ENCODE data around the gene MUC5B. TPM values are rescaled to one million over a fixed set of nuclear protein-coding genes. Genes with fewer than 3 reads are reported as not detected.

MUC5B gene
- total RNA-seq, 2 donors from 2014 or later, result 0.18 to 17.3 TPM

DNA sequence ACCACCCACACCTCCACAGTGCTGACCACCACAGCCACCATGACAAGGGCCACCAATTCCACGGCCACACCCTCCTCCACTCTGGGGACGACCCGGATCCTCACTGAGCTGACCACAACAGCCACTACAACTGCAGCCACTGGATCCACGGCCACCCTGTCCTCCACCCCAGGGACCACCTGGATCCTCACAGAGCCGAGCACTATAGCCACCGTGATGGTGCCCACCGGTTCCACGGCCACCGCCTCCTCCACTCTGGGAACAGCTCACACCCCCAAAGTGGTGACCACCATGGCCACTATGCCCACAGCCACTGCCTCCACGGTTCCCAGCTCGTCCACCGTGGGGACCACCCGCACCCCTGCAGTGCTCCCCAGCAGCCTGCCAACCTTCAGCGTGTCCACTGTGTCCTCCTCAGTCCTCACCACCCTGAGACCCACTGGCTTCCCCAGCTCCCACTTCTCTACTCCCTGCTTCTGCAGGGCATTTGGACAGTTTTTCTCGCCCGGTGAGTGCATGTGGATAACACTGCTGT is 28.4 kb downstream of the MUC5B start:
- TF ChIP-seq POLR2AphosphoS5 (IDR thresholded peaks at IDR 0.05) (no peak), POLR2A (IDR thresholded peaks at IDR 0.05) (no peak)
- TF ChIP-seq, protein P1, sequence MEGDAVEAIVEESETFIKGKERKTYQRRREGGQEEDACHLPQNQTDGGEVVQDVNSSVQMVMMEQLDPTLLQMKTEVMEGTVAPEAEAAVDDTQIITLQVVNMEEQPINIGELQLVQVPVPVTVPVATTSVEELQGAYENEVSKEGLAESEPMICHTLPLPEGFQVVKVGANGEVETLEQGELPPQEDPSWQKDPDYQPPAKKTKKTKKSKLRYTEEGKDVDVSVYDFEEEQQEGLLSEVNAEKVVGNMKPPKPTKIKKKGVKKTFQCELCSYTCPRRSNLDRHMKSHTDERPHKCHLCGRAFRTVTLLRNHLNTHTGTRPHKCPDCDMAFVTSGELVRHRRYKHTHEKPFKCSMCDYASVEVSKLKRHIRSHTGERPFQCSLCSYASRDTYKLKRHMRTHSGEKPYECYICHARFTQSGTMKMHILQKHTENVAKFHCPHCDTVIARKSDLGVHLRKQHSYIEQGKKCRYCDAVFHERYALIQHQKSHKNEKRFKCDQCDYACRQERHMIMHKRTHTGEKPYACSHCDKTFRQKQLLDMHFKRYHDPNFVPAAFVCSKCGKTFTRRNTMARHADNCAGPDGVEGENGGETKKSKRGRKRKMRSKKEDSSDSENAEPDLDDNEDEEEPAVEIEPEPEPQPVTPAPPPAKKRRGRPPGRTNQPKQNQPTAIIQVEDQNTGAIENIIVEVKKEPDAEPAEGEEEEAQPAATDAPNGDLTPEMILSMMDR (IDR thresholded peaks at IDR 0.05), result no peak
- intact Hi-C loops (cut with DNase I), result no loop called here
- no peaks in the 10 kb centered on the region for H3K27me3 ChIP-seq (replicated peaks; ENCODE audit: insufficient read depth)
- WGBS, result 95% methylated on average over 16 of the region's 16 CpGs
- H3K9me3 ChIP-seq, result no peaks in the 10 kb centered on the region
- no peak overlapping the region for H3K4me3 ChIP-seq
- H3K36me3 ChIP-seq, result no peaks in the 10 kb centered on the region
- no peaks in the 10 kb centered on the region for H3K4me1 ChIP-seq (replicated peaks)
- no peak for DNase-seq (ENCODE audit: low spot score)
- no peak overlapping the region for H3K27ac ChIP-seq

DNA sequence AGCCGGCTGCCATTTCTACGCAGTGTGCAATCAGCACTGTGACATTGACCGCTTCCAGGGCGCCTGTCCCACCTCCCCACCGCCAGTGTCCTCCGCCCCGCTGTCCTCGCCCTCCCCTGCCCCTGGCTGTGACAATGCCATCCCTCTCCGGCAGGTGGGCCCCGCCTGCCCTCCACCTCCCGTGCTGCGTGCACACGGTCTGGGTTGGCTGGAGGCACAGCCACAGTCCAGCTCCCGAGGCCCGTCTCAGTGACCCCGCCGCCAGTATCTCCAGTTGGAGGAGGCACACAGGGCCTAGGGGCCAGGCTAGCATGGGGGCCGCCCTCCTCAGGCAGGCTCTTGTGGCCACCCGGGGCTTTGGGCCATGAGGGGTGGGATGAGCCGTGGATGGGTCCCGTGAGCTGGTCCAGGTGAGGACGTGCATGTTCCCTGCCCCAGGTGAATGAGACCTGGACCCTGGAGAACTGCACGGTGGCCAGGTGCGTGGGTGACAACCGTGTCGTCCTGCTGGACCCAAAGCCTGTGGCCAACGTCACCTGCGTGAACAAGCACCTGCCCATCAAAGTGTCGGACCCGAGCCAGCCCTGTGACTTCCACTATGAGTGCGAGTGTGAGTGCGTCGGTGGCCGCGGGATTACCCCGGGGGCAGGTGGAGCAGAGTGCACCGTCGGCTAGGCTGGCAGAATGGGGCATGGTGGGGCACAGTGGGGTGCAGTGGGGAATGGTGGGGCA is 29.7 kb downstream of the MUC5B start:
- H3K4me3 ChIP-seq, result no peak overlapping the region
- WGBS, result 91% methylated on average over 38 of the region's 38 CpGs
- intact Hi-C loops (cut with DNase I), result no loop called here
- no peaks in the 10 kb centered on the region for H3K4me1 ChIP-seq (replicated peaks)
- H3K27ac ChIP-seq, result no peak overlapping the region
- no peaks in the 10 kb centered on the region for H3K36me3 ChIP-seq
- no peaks in the 10 kb centered on the region for H3K27me3 ChIP-seq (replicated peaks; ENCODE audit: insufficient read depth)
- TF ChIP-seq POLR2AphosphoS5 (IDR thresholded peaks at IDR 0.05), result no peak
- TF ChIP-seq, protein P1 (IDR thresholded peaks at IDR 0.05), result no peak
- no peak for TF ChIP-seq POLR2A (IDR thresholded peaks at IDR 0.05)
- DNase-seq (ENCODE audit: low spot score), result no peak
- no peaks in the 10 kb centered on the region for H3K9me3 ChIP-seq

DNA sequence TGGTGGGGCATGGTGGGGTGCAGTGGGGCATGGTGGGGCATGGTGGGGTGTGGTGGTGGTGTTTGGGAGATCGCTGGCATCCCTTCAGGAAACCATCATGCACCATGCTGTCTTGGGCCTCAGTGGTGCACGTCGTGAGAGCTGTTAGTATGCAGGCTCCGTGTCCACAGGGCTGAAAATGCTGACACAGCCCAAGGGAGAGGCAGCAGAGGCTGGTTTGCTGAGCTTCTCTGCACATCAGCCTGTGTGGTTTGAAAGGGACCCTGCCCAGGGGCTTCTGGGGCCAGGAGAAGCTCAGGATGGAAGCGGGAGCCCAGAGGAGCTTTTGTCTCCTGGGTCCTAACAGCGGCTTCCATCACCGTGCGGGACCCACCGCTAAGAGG is 30.2 kb downstream of the MUC5B start:
- Histone ChIP-seq H3K4me1 (replicated peaks) (no peaks in the 10 kb centered on the region), H3K4me3 (no peak overlapping the region), H3K27me3 (replicated peaks; ENCODE audit: insufficient read depth) (no peaks in the 10 kb centered on the region), H3K27ac (no peak overlapping the region), H3K36me3 (no peaks in the 10 kb centered on the region), H3K9me3 (no peaks in the 10 kb centered on the region)
- intact Hi-C loops (cut with DNase I), result no loop called here
- TF ChIP-seq, protein P1 (IDR thresholded peaks at IDR 0.05), result no peak
- TF ChIP-seq POLR2A (IDR thresholded peaks at IDR 0.05), result no peak
- no peak for TF ChIP-seq POLR2AphosphoS5 (IDR thresholded peaks at IDR 0.05)
- no peak for DNase-seq (ENCODE audit: low spot score)
- 82% methylated on average over 9 of the region's 9 CpGs for WGBS

DNA sequence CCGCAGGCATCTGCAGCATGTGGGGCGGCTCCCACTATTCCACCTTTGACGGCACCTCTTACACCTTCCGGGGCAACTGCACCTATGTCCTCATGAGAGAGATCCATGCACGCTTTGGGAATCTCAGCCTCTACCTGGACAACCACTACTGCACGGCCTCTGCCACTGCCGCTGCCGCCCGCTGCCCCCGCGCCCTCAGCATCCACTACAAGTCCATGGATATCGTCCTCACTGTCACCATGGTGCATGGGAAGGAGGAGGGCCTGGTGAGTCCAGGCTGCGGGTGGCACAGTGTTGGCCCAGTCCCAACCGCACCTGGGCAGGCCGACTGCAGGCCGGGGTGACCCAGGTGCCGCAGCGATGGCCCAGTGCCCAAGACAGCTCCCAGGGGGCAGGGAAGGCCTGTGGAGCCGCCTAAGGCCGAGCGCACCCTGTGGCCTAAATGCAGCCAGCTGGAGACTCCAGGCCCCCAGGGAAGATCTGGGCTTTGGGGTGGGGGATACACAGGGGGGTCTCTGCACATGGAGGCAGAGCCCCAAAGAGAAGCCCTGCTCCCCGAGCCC is 31.3 kb downstream of the MUC5B start:
- Histone ChIP-seq H3K27ac (no peak overlapping the region), H3K36me3 (no peaks in the 10 kb centered on the region), H3K4me1 (replicated peaks) (no peaks in the 10 kb centered on the region), H3K27me3 (replicated peaks; ENCODE audit: insufficient read depth) (no peaks in the 10 kb centered on the region), H3K4me3 (no peak overlapping the region), H3K9me3 (no peaks in the 10 kb centered on the region)
- DNase-seq (ENCODE audit: low spot score), result no peak
- 87% methylated on average over 22 of the region's 22 CpGs for WGBS
- intact Hi-C loops (cut with DNase I), result no loop called here
- TF ChIP-seq, protein P1 (IDR thresholded peaks at IDR 0.05), result no peak
- no peak for TF ChIP-seq POLR2A (IDR thresholded peaks at IDR 0.05)
- no peak for TF ChIP-seq POLR2AphosphoS5 (IDR thresholded peaks at IDR 0.05)

DNA sequence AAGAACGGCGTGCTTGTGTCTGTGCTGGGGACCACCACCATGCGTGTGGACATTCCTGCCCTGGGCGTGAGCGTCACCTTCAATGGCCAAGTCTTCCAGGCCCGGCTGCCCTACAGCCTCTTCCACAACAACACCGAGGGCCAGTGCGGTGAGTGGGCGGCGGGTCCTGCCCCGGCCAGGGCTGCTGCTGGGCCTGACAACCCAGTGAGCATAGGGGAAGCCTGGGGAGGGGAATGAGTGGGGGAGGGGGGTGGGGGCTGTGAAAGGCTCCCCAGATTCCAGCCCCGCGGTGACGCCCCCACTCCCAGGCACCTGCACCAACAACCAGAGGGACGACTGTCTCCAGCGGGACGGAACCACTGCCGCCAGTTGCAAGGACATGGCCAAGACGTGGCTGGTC is 31.9 kb downstream of the MUC5B start:
- Histone ChIP-seq H3K27me3 (replicated peaks; ENCODE audit: insufficient read depth) (no peaks in the 10 kb centered on the region), H3K27ac (no peak overlapping the region), H3K4me3 (no peak overlapping the region), H3K36me3 (no peaks in the 10 kb centered on the region), H3K9me3 (no peaks in the 10 kb centered on the region), H3K4me1 (replicated peaks) (no peaks in the 10 kb centered on the region)
- WGBS, result 71% methylated on average over 19 of the region's 19 CpGs
- DNase-seq (ENCODE audit: low spot score), result no peak
- TF ChIP-seq POLR2AphosphoS5 (IDR thresholded peaks at IDR 0.05), result no peak
- TF ChIP-seq, protein P1 (IDR thresholded peaks at IDR 0.05), result no peak
- intact Hi-C loops (cut with DNase I), result no loop called here

All from prostate gland (tissue), 2 donors.